SW 1271 (cell line): ENCODE results near the gene DUSP8.
"Not testable (repeated sequence)": the region's sequence is repeated elsewhere in the genome, so short reads cannot be mapped to it uniquely, and the experiment has no call there.

Experiments used
- DNase-seq, 2 experiments: peaks; one replicate each; lab custom pipeline; 2025; lab: John Stamatoyannopoulos, UW

Gene DUSP8

GRCh38 chr11:1589191-1589963 is 17.3 kb upstream of the DUSP8 start:
- DNase-seq = not testable (repeated sequence)

DNA sequence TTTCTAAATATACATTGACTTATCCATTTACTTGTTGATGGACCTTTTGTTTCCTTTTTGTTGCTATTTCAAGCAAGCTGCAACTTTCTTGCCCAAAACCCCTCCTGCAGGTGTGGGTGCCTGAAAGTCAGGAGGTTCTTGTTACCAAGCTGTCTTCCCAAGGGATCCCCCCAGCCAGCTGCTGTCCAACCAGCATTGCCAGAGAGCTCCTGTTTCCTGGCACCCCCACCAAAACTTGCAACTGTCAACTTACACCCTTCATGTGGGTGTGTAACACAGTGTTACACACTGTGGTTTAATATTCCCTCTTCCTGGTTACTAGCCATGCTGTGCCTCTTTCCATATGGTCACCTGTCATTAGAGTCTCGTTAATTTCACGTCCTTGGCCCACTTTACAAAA is 14.6 kb upstream of the DUSP8 start:
- DNase-seq = no peak

DNA sequence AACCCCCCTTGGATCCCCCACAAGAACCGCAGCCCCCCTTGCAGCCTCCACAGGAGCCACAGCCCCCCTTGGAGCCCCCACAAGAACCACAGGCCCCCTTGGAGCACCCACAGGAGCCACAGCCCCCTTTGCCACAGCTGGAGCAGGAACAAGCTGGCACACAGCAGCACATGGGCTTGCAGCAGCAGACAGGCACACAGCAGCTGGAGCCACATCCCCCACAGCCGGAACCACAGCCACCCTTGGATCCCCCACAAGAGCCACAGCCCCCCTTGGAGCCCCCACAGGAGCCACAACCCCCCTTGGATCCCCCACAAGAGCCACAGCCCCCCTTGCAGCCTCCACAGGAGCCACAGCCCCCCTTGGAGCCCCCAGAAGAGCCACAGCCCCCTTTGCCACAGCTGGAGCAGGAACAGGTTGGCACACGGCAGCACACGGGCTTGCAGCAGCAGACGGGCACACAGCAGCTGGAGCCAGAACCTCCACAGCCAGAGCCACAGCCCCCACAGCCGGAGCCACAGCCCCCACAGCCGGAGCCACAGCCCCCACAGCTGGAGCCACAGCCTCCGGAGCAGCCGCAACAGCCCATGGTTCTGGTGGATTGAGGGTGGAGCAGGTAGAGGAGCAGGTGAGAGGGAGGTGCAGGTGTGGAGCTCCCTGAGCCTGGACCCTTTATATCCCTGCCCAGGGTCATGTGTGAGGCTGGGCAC is 12.7 kb upstream of the DUSP8 start, which contains the start of gene KRTAP5-1:
Gene KRTAP5-1, minus strand, starts transcription at position 623 of the 710 bp plus-strand sequence. Its CDS starts 34 bp downstream, at position 589.
- DNase-seq = not testable (repeated sequence)

DNA sequence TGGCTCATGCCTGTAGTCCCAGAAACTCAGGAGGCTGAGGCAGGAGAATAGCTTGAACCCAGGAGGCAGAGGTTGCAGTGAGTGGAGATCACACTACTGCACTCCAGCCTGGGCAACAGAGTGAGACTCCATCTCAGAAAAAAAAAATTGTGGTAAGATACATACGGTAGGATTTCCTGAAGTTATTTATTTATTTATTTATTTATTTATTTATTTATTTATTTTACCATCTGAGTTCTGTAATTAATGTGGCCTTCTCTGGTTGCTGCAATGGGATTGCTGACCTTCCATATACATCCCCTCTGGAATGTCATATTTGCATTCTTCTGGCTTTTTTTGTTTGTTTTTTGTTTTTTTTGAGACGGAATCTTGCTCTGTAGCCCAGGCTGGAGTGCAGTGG is 10.8 kb upstream of the DUSP8 start:
- not testable (repeated sequence) for DNase-seq

GRCh38 chr11:1581976-1582375 is 9.9 kb upstream of the DUSP8 start:
- DNase-seq = no peak

- DNase-seq = no peak
These were observed 4.8 kb upstream of the DUSP8 start for GRCh38 chr11:1576825-1577224.

DNA sequence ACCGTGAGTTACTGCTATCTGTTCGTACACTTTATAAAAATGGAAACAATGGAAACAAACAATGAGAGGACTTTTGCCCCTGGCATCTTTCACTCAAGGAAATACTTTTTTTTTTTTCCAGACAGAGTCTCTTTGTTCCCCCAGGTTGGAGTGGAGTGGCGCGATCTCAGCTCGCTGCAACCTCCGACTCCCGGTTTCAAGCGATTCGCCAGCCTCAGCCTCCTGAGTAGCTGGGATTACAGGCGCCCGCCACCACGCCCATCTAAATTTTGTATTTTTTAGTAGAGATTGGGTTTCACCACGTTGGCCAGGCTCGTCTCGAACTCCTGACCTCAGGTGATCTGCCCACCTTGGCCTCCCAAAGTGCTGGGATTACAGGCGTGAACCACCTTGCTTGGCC is 3.7 kb upstream of the DUSP8 start:
- DNase-seq = not testable (repeated sequence)

- DNase-seq = peak in 1 of 2 experiments; percentile 12
These were observed 2.8 kb upstream of the DUSP8 start for GRCh38 chr11:1574933-1575242.

DNA sequence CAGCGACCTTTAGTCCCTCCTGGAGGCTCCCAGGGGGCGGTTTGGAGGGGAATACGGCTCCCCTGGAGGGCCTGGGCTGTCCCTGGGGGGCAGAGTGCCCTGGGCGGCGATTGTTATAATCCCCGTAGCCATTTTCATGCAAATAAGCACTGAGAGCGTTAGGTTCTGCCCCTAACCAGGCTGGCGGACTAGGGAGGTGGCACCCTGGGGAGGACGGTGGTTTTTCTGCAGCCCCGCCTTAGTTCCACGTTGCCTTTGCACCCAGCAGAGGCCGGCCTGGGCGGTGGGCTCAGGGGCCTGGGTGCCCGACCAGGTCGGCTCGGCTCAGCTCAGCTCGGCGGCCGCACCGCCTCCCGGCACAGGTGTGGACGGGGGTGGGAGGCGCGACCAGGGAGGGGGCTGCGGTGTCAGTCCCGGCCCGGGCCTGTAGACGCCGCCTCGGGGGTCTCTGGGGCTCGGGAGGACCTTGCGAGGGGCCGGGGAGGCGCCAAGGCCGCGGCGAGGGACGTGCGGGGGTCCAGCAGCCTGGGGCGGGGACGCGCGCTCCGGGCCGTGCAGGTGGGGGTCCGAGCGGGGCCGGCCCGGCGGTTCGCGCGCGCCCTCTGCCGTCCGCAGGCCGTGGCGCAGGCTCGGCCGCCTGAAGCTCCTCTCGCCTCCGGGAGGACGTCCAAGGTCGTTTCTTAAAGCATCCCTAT is 2.3 kb upstream of the DUSP8 start:
- DNase-seq = peak in 1 of 2 experiments; percentile 56

DNA sequence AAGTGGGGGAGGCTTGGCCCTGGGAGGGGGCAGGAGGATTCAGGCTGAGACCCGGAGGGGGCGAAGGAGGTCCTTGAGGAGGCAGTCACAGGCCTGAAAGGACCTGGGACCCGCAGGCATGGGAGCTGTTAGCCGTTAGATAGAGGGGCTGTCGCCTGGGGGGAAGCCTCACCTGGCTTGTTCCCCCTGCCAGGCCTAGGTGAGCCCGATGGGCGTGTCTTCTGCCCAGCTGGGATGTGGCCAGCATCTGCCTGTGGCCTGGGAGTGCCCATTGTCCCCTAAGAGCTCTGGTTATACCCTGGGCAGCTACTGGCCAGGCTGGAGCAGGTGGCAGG is 1.8 kb upstream of the DUSP8 start:
- peak in 1 of 2 experiments; percentile 56 for DNase-seq

GRCh38 chr11:1573077-1573902 is 1.2 kb upstream of the DUSP8 start:
- DNase-seq = no peak

DNA sequence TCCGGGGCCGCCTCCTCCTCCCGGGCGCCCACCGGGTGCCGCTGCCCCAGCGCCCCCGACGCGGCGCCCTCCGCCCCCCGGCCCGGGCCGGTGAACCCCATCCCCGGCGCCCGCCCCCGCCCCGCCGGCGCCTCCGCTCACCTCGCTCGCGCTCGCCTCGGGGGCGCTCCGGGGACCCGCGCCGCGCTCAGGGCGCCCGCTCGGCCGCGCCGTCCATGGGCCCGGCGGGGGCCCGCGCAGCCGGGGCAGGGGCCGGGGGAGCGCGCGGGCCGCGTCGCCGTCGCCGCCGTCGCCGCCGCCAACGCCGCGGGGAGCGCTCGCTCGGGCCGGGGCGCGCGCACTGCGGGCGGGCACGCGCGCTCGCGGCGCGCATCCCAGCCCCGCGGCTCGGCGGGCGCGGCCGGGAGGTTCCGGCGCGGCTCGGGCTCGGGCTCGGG is 293 bp downstream of the DUSP8 start:
- DNase-seq = no peak

DNA sequence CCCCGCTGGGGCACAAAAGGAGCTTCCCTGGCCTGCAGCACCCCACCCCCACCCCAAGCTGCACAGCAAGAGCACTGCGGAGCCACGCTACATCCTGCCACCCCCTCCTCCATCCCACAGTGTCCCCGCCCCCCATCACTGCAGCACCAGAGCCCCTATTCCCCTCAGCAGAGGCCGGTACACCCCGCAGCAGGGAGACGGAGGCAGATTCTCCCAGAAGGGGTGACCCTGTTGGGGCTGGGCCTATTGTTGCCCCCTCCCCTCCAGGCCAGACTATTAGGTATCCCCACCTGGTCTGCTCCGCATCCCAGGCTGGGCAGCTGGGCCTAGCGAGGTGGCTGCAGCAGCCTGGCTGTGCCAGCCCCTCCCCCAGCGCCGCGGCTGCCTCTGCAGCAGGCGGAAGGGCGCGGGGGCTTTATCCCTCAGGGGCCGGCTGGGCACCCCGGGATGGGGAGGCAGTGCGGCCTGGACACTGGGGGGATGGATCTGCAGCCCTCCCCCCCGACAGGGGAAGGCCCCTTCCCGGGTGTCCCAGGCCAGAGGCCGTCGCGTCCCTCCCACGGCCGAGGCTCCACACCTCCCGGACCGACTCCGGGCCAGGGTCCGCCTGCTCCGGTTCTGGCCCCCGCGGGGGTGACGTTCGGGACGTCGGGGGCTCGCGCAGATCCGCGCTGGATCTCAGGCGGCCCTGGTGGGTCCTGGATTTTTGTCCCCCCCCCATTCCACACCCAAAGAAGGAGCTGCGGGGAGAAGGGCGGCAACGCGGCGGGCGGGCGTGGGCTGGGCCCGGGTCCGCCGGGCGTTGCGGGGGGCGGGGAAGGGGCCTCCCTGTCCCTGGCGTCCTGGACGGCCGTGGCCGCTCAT is 943 bp downstream of the DUSP8 start:
- no peak for DNase-seq

DNA sequence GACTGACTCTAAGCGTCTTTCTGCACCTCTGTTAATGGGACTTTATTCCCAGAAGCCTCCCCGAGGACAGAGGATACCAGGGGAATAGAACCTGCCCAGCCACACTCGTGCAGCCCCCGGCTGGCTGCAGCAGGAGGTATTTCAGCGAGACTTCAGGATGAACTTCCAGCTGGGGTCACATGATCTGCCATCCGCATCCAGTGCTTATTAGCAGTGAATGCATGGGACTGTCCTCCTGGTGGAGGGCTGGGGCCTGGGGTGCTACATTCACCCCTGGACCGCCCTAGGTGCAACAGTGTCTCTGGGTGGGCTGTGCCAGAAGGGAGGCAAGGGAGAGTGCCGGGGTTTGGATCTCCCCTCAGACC is 1.6 kb downstream of the DUSP8 start:
- no peak for DNase-seq

- DNase-seq = no peak
These were observed 2.0 kb downstream of the DUSP8 start for GRCh38 chr11:1570001-1570453.

DNA sequence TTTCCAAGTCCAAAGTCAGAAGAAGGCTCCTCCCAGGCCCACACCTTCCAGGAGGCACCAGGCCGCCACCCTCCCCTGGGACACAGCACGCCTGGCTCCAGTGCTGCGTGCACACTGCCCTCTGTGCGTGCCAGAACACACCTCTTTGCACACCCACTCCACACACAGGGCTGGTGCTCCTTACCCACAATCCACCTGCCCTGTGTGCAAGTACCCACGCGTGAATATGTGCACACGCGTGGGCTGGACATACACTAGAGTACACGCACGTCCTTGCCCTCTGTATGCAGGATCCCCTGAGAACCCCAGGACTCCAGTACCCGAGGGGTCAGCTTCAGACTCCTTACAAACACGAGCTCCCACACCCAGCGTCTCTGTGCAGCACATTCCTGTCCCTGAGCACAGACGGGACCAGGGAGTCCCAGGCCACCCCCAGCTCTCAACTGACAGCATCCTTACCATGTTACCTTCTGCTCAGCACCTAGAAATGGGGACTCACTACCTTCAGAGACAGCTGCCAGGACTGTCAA is 2.8 kb downstream of the DUSP8 start:
- no peak for DNase-seq

DNA sequence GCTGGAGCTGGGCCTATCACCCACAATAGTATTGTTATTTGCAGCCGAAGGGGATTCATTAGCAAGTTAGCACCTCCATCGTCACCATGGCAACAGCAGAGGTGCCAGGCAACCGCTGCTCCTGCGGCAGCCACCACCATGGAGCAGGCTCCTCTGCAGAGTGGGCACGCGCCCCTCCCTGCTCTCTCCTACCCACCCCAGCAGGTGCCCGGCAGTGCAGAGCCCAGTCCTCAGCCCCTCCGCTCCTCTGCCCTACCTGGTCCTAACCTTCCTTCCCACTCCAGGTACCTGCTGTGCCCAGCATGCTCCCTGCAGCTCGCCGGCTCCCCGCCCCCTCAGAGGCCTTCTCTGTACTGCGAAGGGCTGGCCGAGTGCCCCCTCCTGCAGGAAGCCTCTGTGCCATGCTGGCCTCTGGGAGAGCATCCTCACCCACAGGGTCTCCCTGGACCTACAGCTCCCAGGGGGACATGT is 3.6 kb downstream of the DUSP8 start:
- no peak for DNase-seq

GRCh38 chr11:1567721-1568100 is 4.4 kb downstream of the DUSP8 start:
- DNase-seq = no peak

DNA sequence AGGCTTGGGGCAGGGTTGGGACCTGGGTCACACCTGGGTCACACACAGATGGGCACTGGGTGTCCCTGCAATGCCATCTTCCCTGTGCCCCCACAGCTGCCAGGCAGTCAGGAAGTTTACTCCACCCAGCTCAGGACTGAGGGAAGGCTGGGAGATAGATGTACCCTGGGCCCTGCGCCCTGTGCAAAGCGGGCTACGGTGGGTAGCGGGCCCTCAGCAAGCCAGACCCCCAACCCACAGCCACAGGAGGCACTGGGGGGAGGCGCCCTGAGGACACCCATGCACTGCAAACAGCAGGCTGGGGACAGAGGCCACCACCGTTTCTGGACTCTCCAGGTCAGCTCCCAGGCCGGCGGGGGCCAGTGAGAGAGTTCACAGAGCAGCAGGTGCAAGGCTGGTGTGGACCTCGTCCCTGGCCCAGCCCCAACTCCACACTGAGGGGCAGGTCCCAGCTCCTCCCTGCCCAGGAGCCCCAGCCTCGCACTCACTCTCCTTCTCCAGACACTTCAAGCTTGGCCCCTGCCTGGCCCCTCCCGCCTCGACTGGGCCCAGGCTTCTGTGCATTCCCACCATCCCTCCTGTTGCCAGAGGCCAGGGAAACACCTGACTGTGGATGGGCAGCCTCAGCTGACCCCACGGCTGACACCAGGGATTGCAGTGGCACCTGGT is 4.9 kb downstream of the DUSP8 start:
- DNase-seq = no peak

- DNase-seq = no peak
These were observed 5.6 kb downstream of the DUSP8 start for GRCh38 chr11:1566381-1567051.
